ENCODE measurements around the gene G6PC2.
A peak's percentile ranks its signal among the peaks of the same experiment; 100 is the strongest.
"Not testable (repeated sequence)": the region's sequence is repeated elsewhere in the genome, so short reads cannot be mapped to it uniquely, and the experiment has no call there.

G6PC2 gene

DNA sequence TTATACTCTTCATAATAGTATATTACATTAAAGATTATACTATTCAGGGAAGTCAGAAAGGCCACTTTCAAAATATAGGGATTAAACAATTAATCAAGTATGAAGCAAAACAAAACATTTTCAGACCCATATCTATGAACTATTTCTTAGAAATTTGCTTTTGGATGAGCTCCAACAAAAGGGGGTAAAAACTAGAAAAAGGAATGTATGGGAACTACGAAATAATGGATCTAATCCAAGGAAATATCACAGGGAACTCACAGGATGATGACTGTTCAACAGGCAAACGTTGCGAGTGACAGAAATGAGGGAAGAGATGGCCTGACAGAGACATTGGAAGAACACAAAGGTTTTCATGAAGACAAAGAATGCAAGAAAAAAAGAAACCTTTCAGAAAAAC is 27.9 kb downstream of the G6PC2 start:
- no peak overlapping the region for H3K27ac ChIP-seq (ENCODE audit: low read depth, low read length)
- H3K27me3 ChIP-seq (ENCODE audit: insufficient read depth, low read length) = no peaks in the 10 kb centered on the region
- no peak overlapping the region for H2BK12ac ChIP-seq (ENCODE audit: low read length)
- H2BK5ac ChIP-seq (ENCODE audit: low read depth, low read length, poor library complexity) = no peak overlapping the region
- DNase-seq = no peak
- H3K4me2 ChIP-seq (ENCODE audit: low read length) = no peak overlapping the region
- H3K9ac ChIP-seq (ENCODE audit: low read length) = no peak overlapping the region
- no peak overlapping the region for H2AK5ac ChIP-seq (ENCODE audit: low read length)
- H4K8ac ChIP-seq (ENCODE audit: low read depth, low read length) = no peak overlapping the region
- H3K23ac ChIP-seq (ENCODE audit: low read length) = no peak overlapping the region
- no peaks in the 10 kb centered on the region for H3K9me3 ChIP-seq (ENCODE audit: insufficient read depth, low read depth, low read length)
- peaks cover 2 to 9% of the 10 kb centered on the region in 2 experiments for H3K4me1 ChIP-seq (ENCODE audit: control insufficient read depth in 1 of 2, insufficient read depth in 2 of 2, low read length in 2 of 2)
- no peak overlapping the region for H2AFZ ChIP-seq (ENCODE audit: insufficient read depth, low read length, poor library complexity)
- no peak overlapping the region for H3K18ac ChIP-seq (ENCODE audit: low read length)
- H3K4ac ChIP-seq (ENCODE audit: low read depth, low read length) = no peak overlapping the region
- H3K79me2 ChIP-seq (ENCODE audit: control insufficient read depth, insufficient read depth, low read length, poor library complexity) = no peaks in the 10 kb centered on the region
- WGBS (ENCODE audit: extremely low coverage, insufficient coverage, insufficient read length) = no CpG with 5 or more reads among the region's 3 CpGs
- no peak overlapping the region for H4K12ac ChIP-seq (ENCODE audit: low read depth, low read length)
- H3K36me3 ChIP-seq (ENCODE audit: control insufficient read depth in 1 of 2, insufficient read depth in 2 of 2, low read length in 2 of 2) = no peaks in the 10 kb centered on the region
- H3K79me1 ChIP-seq (ENCODE audit: low read length) = no peaks in the 10 kb centered on the region
- H2BK120ac ChIP-seq (ENCODE audit: insufficient read depth, low read length, poor library complexity) = no peak overlapping the region
- no peak overlapping the region for H3K4me3 ChIP-seq (ENCODE audit: low read depth, low read length)
- H3K14ac ChIP-seq (ENCODE audit: low read length) = no peak overlapping the region
- H4K91ac ChIP-seq (ENCODE audit: low read depth, low read length) = no peak overlapping the region

- H3K27me3 ChIP-seq (ENCODE audit: insufficient read depth, low read length) = no peaks in the 10 kb centered on the region
- no peaks in the 10 kb centered on the region for H3K79me2 ChIP-seq (ENCODE audit: control insufficient read depth, insufficient read depth, low read length, poor library complexity)
- no peak overlapping the region for H3K18ac ChIP-seq (ENCODE audit: low read length)
- no peak overlapping the region for H2AFZ ChIP-seq (ENCODE audit: insufficient read depth, low read length, poor library complexity)
- no CpG with 5 or more reads among the region's 1 CpG for WGBS (ENCODE audit: extremely low coverage, insufficient coverage, insufficient read length)
- no peak overlapping the region for H3K4me3 ChIP-seq (ENCODE audit: low read depth, low read length)
- H3K4ac ChIP-seq (ENCODE audit: low read depth, low read length) = no peak overlapping the region
- H3K14ac ChIP-seq (ENCODE audit: low read length) = no peak overlapping the region
- H3K79me1 ChIP-seq (ENCODE audit: low read length) = no peaks in the 10 kb centered on the region
- no peak overlapping the region for H2BK5ac ChIP-seq (ENCODE audit: low read depth, low read length, poor library complexity)
- DNase-seq = peak; percentile 22 to 59
- no peaks in the 10 kb centered on the region for H3K9me3 ChIP-seq (ENCODE audit: insufficient read depth, low read depth, low read length)
- no peak overlapping the region for H4K91ac ChIP-seq (ENCODE audit: low read depth, low read length)
- no peak overlapping the region for H2AK5ac ChIP-seq (ENCODE audit: low read length)
- H4K12ac ChIP-seq (ENCODE audit: low read depth, low read length) = no peak overlapping the region
- H3K27ac ChIP-seq (ENCODE audit: low read depth, low read length) = no peak overlapping the region
- H2BK120ac ChIP-seq (ENCODE audit: insufficient read depth, low read length, poor library complexity) = no peak overlapping the region
- no peak overlapping the region for H3K23ac ChIP-seq (ENCODE audit: low read length)
- no peak overlapping the region for H3K9ac ChIP-seq (ENCODE audit: low read length)
- peaks cover 2 to 9% of the 10 kb centered on the region in 2 experiments for H3K4me1 ChIP-seq (ENCODE audit: control insufficient read depth in 1 of 2, insufficient read depth in 2 of 2, low read length in 2 of 2)
- no peak overlapping the region for H2BK12ac ChIP-seq (ENCODE audit: low read length)
- no peaks in the 10 kb centered on the region for H3K36me3 ChIP-seq (ENCODE audit: control insufficient read depth in 1 of 2, insufficient read depth in 2 of 2, low read length in 2 of 2)
- no peak overlapping the region for H4K8ac ChIP-seq (ENCODE audit: low read depth, low read length)
- H3K4me2 ChIP-seq (ENCODE audit: low read length) = no peak overlapping the region
Measured at GRCh38 chr2:168930242-168930641, 29.2 kb downstream of the G6PC2 start.

GRCh38 chr2:168932174-168932573 is 31.1 kb downstream of the G6PC2 start:
- WGBS (ENCODE audit: extremely low coverage, insufficient coverage, insufficient read length) = no CpG with 5 or more reads among the region's 4 CpGs
- H3K27ac ChIP-seq (ENCODE audit: low read depth, low read length); DNase-seq; H2AK5ac ChIP-seq (ENCODE audit: low read length); H4K91ac ChIP-seq (ENCODE audit: low read depth, low read length); H3K9ac ChIP-seq (ENCODE audit: low read length); H2BK5ac ChIP-seq (ENCODE audit: low read depth, low read length, poor library complexity); H3K14ac ChIP-seq (ENCODE audit: low read length); H3K23ac ChIP-seq (ENCODE audit: low read length); H3K4me3 ChIP-seq (ENCODE audit: low read depth, low read length); H3K4ac ChIP-seq (ENCODE audit: low read depth, low read length); H3K9me3 ChIP-seq (ENCODE audit: insufficient read depth, low read depth, low read length); H3K18ac ChIP-seq (ENCODE audit: low read length); H3K79me2 ChIP-seq (ENCODE audit: control insufficient read depth, insufficient read depth, low read length, poor library complexity); H2AFZ ChIP-seq (ENCODE audit: insufficient read depth, low read length, poor library complexity); H2BK120ac ChIP-seq (ENCODE audit: insufficient read depth, low read length, poor library complexity); H3K36me3 ChIP-seq (ENCODE audit: control insufficient read depth in 1 of 2, insufficient read depth in 2 of 2, low read length in 2 of 2); H2BK12ac ChIP-seq (ENCODE audit: low read length); H3K79me1 ChIP-seq (ENCODE audit: low read length); H3K4me1 ChIP-seq (ENCODE audit: control insufficient read depth in 1 of 2, insufficient read depth in 2 of 2, low read length in 2 of 2); H4K12ac ChIP-seq (ENCODE audit: low read depth, low read length); H3K27me3 ChIP-seq (ENCODE audit: insufficient read depth, low read length); H3K4me2 ChIP-seq (ENCODE audit: low read length); H4K8ac ChIP-seq (ENCODE audit: low read depth, low read length): not testable (repeated sequence)

DNA sequence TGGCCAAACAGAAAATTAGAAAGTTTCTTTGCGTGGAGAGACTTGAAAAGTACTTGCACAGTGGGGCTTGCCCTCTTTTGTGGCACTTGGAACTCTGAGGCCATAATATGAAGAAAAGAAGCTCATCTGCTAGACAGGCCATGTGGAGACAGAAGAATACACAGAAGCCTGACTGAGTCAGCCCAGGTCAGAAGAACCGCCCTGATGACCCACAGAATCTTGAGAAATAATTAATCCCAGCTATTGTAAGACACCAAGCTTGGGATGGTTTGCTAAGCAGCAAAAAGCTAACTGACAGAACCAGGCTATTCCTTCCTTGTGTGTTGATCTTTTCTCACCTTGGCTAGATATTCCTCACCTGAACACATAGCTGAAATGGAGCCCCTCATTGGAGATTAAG is 33.7 kb downstream of the G6PC2 start:
- no peak overlapping the region for H2AK5ac ChIP-seq (ENCODE audit: low read length)
- no peak overlapping the region for H3K27ac ChIP-seq (ENCODE audit: low read depth, low read length)
- no peaks in the 10 kb centered on the region for H3K79me2 ChIP-seq (ENCODE audit: control insufficient read depth, insufficient read depth, low read length, poor library complexity)
- H2BK120ac ChIP-seq (ENCODE audit: insufficient read depth, low read length, poor library complexity) = no peak overlapping the region
- H3K9me3 ChIP-seq (ENCODE audit: insufficient read depth, low read depth, low read length) = peaks cover 1% of the 10 kb centered on the region
- H2AFZ ChIP-seq (ENCODE audit: insufficient read depth, low read length, poor library complexity) = no peak overlapping the region
- H4K12ac ChIP-seq (ENCODE audit: low read depth, low read length) = no peak overlapping the region
- H3K14ac ChIP-seq (ENCODE audit: low read length) = no peak overlapping the region
- H3K4me3 ChIP-seq (ENCODE audit: low read depth, low read length) = no peak overlapping the region
- peaks cover 2 to 5% of the 10 kb centered on the region in 2 experiments for H3K4me1 ChIP-seq (ENCODE audit: control insufficient read depth in 1 of 2, insufficient read depth in 2 of 2, low read length in 2 of 2)
- no peaks in the 10 kb centered on the region for H3K36me3 ChIP-seq (ENCODE audit: control insufficient read depth in 1 of 2, insufficient read depth in 2 of 2, low read length in 2 of 2)
- H3K27me3 ChIP-seq (ENCODE audit: insufficient read depth, low read length) = no peaks in the 10 kb centered on the region
- H2BK12ac ChIP-seq (ENCODE audit: low read length) = no peak overlapping the region
- H3K4me2 ChIP-seq (ENCODE audit: low read length) = no peak overlapping the region
- H3K9ac ChIP-seq (ENCODE audit: low read length) = no peak overlapping the region
- H3K4ac ChIP-seq (ENCODE audit: low read depth, low read length) = no peak overlapping the region
- no peak overlapping the region for H4K91ac ChIP-seq (ENCODE audit: low read depth, low read length)
- H4K8ac ChIP-seq (ENCODE audit: low read depth, low read length) = no peak overlapping the region
- no peak overlapping the region for H2BK5ac ChIP-seq (ENCODE audit: low read depth, low read length, poor library complexity)
- no peak for DNase-seq
- no peak overlapping the region for H3K18ac ChIP-seq (ENCODE audit: low read length)
- H3K23ac ChIP-seq (ENCODE audit: low read length) = no peak overlapping the region
- H3K79me1 ChIP-seq (ENCODE audit: low read length) = no peaks in the 10 kb centered on the region
- no CpG with 5 or more reads among the region's 2 CpGs for WGBS (ENCODE audit: extremely low coverage, insufficient coverage, insufficient read length)
